Thoracic aorta (tissue), 2 donors: ENCODE data around the gene DUSP8. TPM values are rescaled to one million over a fixed set of nuclear protein-coding genes. Genes with fewer than 3 reads are reported as not detected.

Source experiments
- ATAC-seq: fragments of 150-250 bp; one replicate; pipeline ENCODE4 v1.8.0; 2017; ENCODE audit warnings: low read depth; ENCODE audit not compliant: insufficient number of reproducible peaks, low FRiP score
- DNase-seq: peaks from one replicate; pipeline ENCODE4 v3.0.0-alpha.2; 2020; ENCODE audit warnings: low spot score
- H3K27ac ChIP-seq, 2 donors: fragments of 200-600 bp; sonication (generic); 1 replicate in 1 of 2; 2 replicates in 1 of 2; pipeline ENCODE4 v1.5.1; 2016; ENCODE audit warnings: mild to moderate bottlenecking in 2 of 2, moderate library complexity in 2 of 2
- H3K27me3 ChIP-seq: fragments of 200-600 bp; sonication (generic); replicated peaks from 2 replicates; pipeline ENCODE4 v1.6.0; 2016; ENCODE audit warnings: mild to moderate bottlenecking; ENCODE audit not compliant: insufficient read depth
- H3K36me3 ChIP-seq: fragments of 200-600 bp; sonication (generic); one replicate; pipeline ENCODE4 v1.5.1; 2016
- H3K4me1 ChIP-seq, 2 donors: fragments of 200-600 bp; sonication (generic); 1 replicate in 1 of 2; 2 replicates in 1 of 2; pipeline versions ENCODE4 v1.5.1 to v1.6.0; 2016; ENCODE audit warnings: low read depth in 2 of 2, mild to moderate bottlenecking in 1 of 2; ENCODE audit not compliant: control insufficient read depth in 1 of 2
- H3K4me3 ChIP-seq: fragments of 200-600 bp; sonication (generic); 2 replicates; pipeline ENCODE4 v1.5.1; 2016; ENCODE audit warnings: mild to moderate bottlenecking
- H3K9me3 ChIP-seq: fragments of 200-600 bp; sonication (generic); 2 replicates; pipeline ENCODE4 v1.5.1; 2016
- total RNA-seq, 2 donors: library from RNA; depleted of rRNA; stranded (reverse); fragments of >200 nt; gene quantifications; one replicate each; pipeline versions ENCODE4 v1.1.0 to v1.2.3, GENCODE V29; 2016
- TF ChIP-seq, protein P1 (sequence below): fragments of 200-600 bp; sonication (generic); IDR thresholded peaks from one replicate; pipeline ENCODE4 v1.5.1; 2019; ENCODE audit warnings: antibody characterized with exemption

DUSP8 gene
- total RNA-seq, 2 donors from 2014 or later: 3.7 to 7.6 TPM

DNA sequence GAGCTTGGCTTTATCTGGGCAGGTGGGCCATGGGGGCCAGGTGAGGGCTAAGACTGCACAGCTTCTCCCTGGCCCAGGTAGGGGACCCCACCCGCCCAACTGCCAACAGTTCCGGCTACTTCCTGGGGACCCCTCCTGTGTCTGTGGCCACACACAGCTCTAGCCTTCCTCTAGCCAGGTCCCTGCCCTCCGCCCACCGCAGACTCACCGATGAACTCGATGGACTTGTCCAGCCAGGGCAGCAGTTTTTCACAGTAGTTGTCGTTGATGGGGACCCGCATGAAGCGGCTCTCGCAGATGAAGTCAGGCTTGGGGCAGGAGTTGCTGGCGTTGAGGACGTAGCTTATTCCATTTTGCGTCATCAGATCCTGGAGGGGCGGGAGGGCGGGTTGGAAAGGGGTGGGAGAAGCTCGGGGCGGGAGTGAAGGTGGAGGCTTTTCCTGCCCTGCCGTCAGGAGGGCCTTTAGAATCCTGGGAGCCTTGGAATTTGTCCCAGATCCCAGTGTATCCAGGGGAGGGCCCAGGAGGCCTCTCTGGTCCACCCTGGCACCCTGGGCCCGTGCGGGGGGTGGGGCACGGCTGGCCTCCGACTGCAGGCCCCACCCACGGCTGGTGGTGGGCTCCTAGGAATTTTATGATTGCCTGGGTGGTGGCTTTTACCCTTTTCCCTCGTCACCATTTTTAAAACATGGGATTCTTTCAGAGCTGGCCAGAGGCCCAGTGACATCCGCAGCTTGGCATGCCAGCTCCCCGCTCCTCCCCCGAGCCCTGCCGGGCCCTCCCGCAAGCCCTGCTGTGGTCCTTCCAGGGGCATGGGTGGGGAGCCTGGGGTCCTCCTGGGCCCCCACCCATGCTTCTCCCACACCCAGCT, 13.9 kb downstream of the DUSP8 start:
- H3K4me3 ChIP-seq: peak overlapping the region; percentile 68
- ATAC-seq (peak; percentile 46), DNase-seq (no peak)
- peaks cover 25% of the 10 kb centered on the region for H3K36me3 ChIP-seq
- no peaks in the 10 kb centered on the region for H3K27me3 ChIP-seq
- H3K9me3 ChIP-seq: no peaks in the 10 kb centered on the region
- H3K4me1 ChIP-seq: peaks cover 23 to 43% of the 10 kb centered on the region in 2 donors
- TF ChIP-seq, protein P1, sequence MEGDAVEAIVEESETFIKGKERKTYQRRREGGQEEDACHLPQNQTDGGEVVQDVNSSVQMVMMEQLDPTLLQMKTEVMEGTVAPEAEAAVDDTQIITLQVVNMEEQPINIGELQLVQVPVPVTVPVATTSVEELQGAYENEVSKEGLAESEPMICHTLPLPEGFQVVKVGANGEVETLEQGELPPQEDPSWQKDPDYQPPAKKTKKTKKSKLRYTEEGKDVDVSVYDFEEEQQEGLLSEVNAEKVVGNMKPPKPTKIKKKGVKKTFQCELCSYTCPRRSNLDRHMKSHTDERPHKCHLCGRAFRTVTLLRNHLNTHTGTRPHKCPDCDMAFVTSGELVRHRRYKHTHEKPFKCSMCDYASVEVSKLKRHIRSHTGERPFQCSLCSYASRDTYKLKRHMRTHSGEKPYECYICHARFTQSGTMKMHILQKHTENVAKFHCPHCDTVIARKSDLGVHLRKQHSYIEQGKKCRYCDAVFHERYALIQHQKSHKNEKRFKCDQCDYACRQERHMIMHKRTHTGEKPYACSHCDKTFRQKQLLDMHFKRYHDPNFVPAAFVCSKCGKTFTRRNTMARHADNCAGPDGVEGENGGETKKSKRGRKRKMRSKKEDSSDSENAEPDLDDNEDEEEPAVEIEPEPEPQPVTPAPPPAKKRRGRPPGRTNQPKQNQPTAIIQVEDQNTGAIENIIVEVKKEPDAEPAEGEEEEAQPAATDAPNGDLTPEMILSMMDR: no peak
- H3K27ac ChIP-seq: peak overlapping the region; percentile 97 to 100

DNA sequence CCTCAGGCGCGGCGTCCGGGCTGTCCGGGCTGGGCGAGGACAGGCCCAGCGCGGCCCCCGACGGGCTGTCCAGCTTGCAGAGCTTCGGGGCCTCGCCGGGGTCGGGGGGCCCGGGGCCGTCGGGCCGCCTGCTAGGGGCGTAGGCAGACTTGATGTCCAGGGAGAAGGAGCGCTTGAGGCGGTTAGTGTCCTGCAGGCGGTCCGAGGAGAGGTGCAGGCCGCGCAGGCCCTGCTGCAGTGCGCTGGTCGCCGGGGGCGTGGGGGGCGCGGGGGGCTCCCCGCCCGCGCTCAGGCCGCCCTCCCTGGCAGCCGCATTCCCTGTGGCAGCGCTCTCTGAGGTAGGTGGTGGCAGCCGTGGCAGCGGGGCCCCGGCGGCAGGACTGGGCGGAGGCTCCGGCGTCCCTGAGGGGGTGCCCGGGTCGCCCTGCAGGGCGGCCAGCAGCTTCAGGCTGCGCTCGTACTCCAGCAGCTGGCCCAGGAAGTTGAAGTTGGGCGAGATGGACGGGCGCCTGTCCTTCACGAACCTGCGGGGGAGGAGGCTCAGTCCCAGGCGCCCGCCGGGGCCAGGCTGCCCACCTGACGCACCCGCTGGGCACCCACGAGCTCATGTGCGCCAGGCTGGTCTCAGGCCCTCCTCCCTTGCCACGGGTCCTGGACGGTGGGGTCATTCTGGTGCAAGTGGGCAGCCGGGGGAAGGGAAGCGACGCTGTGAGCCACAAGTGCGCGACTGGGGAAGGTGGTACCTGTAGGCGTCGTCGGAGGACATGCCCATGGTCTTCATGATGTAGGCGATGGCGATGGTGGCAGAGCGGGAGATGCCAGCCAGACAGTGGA, 14.8 kb downstream of the DUSP8 start:
- Histone ChIP-seq H3K4me3 (peak overlapping the region; percentile 45), H3K27ac (peak overlapping the region; percentile 97 to 100), H3K27me3 (no peaks in the 10 kb centered on the region), H3K4me1 (peaks cover 29 to 51% of the 10 kb centered on the region in 2 donors), H3K9me3 (no peaks in the 10 kb centered on the region), H3K36me3 (peaks cover 19% of the 10 kb centered on the region)
- ATAC-seq (no peak), DNase-seq (no peak)
- TF ChIP-seq, protein P1: no peak

DNA sequence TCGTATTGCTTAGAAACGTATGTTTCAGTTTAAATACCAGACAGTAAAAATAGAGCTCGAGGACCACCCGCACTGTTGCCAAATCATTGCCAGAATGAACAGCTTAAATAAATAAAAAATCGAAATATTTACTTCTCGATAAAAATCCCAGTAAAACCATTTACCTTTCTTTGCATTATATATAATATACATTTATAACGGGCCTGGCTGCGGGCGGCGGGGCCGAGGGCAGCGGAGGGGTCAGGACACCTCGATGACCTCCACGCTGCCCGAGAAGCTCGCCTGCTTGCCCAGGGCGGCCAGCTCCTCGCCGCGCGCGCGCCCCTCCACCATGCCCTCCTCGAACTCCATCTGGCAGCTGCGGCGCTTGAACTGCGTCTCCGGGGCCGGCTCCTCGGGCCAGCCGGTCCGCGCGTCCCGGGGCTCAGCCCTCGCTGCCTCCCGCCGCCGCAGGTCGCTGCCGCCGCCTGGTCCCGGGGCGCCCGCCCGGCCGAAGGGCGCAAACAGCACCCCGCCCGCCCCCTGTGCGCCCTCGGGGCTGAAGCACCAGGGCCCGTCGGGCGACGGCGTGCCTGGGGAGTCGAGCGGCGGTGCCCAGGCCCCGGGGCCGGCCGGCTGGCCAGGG, 15.7 kb downstream of the DUSP8 start:
- Histone ChIP-seq H3K9me3 (no peaks in the 10 kb centered on the region), H3K36me3 (peaks cover 13% of the 10 kb centered on the region), H3K27ac (no peak overlapping the region), H3K4me1 (peaks cover 30 to 53% of the 10 kb centered on the region in 2 donors), H3K27me3 (no peaks in the 10 kb centered on the region), H3K4me3 (no peak overlapping the region)
- ATAC-seq (no peak), DNase-seq (no peak)
- TF ChIP-seq, protein P1: no peak

DNA sequence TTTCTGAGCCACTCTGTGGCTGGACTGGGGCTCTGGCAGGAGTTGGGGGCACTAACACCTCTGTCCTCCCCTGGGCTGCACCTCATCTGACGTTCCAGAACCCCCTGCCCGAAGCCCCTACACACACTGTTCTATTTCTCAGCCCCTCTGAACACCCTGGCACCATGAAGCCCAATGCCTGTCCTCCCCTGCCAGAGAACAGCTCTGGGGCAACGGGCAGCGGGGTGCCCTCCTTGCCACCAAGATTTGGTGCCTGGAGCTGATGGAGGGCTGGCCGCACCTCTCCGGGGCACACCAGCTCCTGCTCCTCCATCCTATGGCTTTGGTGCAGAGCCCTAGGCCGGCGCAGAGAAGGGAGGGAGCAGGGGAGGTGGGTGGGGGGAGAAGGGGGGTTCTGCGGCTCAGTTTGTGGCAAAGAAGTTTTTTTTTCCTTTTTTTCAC, 16.3 kb downstream of the DUSP8 start:
- H3K27me3 ChIP-seq: no peaks in the 10 kb centered on the region
- TF ChIP-seq, protein P1: no peak
- H3K4me3 ChIP-seq: no peak overlapping the region
- peaks cover 10% of the 10 kb centered on the region for H3K36me3 ChIP-seq
- no peaks in the 10 kb centered on the region for H3K9me3 ChIP-seq
- ATAC-seq (no peak), DNase-seq (no peak)
- peaks cover 30 to 53% of the 10 kb centered on the region in 2 donors for H3K4me1 ChIP-seq
- H3K27ac ChIP-seq: no peak overlapping the region
